Stomach (tissue), 4 donors: ENCODE data around the gene ZNF831.

ENCODE experiments used
- CTCF ChIP-seq, 7 experiments: fragments of 450-650 bp in 4 of 7; fragments of 200-600 bp in 3 of 7; sonication (generic) in 3 of 7; IDR thresholded peaks; one replicate each; pipeline ENCODE4 v1.5.1; 2016 to 2019; ENCODE audit warnings: antibody characterized with exemption in 7 of 7, control low read depth in 2 of 7, mild to moderate bottlenecking in 1 of 7
- POLR2A ChIP-seq, 4 donors: fragments of 450-650 bp; IDR thresholded peaks; one replicate each; pipeline ENCODE4 v1.6.1; 2016; ENCODE audit warnings: antibody characterized with exemption in 4 of 4, control low read depth in 2 of 4, mild to moderate bottlenecking in 1 of 4, moderate library complexity in 1 of 4
- POLR2AphosphoS5 ChIP-seq, 3 donors: sonication (generic); formaldehyde crosslinking; IDR thresholded peaks; one replicate each; pipeline ENCODE4 v1.6.1; 2016; ENCODE audit warnings: antibody characterized with exemption in 3 of 3

GRCh38 chr20:59193325-59193724 lies 29.7 kb downstream of the ZNF831 start:
- TF ChIP-seq POLR2A (IDR thresholded peaks at IDR 0.05) (no peak), CTCF (IDR thresholded peaks at IDR 0.05) (no peak), POLR2AphosphoS5 (IDR thresholded peaks at IDR 0.05) (no peak)
